GM18858 (cell line): ENCODE results near the gene SLMAP.
"Not testable (repeated sequence)": the region's sequence is repeated elsewhere in the genome, so short reads cannot be mapped to it uniquely, and the experiment has no call there.

ENCODE experiments used
- ATAC-seq: cut with Tn5 transposase; IDR thresholded peaks from one replicate; pipeline ENCODE4 v1.9.1; 2021; ENCODE audit not compliant: unreplicated experiment

Gene SLMAP

DNA sequence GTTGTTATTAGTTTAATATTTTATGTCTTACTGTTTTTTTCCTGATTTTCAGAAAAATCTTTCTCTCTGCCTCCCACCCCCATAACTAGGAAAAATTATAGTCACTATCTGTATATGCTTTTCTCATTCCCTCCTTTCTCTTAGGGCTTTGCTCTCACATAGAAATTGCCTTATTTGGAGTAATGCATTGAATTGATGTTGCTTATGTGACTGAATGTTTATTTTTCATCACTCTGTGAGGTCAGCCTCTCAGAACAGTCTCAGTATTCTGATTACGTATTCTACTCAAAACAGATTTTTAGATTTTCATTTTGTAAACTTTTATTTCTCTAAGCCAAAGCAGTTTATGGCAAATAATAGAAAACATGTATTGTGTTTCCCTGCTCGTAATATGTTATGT lies 121.0 kb downstream of the SLMAP start:
- ATAC-seq = no peak

DNA sequence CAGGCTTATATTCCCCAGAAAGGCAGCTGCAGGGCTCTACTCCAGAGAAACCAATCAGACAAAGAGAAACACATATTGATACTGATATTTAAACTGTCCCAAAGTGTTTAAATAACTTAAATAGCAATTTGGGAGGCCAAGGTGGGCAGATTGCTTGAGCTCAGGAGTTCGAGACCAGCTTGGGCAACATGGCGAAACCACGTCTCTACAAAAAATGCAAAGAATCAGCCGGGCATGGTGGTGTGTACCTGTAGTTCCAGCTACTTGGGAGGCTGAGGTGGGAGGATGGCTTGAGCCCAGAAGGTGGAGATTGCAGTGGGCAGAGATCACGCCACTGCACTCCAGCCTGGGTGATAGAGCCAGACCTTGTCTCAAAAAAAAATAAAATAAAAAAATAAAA lies 128.3 kb downstream of the SLMAP start:
- ATAC-seq = not testable (repeated sequence)

DNA sequence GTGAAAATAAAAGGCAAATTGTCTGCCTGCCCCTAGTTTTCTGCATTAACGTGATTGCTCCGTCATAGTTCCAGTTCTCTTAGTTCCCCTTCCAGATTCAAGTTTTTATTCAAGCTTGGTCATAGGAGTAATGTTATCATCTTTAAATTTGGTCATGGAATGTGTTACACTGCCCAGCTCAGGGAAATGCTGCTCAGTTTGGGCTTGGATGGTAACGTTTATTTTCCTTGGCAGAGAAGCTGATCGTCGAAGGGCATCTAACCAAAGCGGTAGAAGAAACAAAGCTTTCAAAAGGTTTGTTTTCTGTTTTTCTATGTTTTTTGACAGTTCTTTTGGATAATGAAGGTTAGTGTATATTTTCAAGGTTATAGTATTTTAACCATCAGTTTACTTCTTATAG lies 133.7 kb downstream of the SLMAP start:
- ATAC-seq = no peak

DNA sequence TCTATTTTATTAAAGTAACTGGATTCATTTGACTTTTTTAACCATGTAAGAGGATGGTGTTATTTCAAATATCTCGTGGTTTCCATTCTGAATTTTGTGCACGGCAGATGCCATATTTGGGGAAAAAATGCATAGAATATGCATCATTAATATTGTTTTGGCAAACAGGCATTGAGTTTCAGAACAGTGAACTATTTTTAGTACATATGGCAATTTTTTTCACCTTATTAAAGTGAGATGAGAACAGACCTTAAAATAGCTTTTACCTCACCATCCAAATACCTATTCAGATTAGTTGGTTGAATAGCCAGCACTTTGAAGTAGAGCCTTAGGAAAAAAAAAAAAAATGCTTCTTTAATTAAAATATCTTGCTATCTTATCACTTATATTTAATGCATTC lies 134.8 kb downstream of the SLMAP start:
- ATAC-seq = no peak

DNA sequence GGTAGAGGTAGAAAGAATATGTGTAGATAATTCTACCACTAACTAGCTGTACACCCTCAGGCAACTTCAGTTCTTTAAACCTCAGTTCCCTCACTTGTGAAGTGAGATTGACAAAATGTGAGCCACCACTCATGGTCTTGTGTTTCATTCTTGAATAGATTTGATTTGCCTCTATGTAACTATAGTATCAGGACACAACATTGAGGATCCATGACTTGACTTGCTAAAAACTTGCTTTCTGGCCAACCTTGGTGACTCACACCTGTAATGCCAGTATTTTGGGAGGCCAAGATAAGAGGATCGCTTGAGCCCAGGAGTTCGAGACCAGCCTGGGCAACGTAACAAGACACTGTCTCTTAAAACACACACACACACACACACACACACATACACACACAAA lies 136.3 kb downstream of the SLMAP start:
- no peak for ATAC-seq

DNA sequence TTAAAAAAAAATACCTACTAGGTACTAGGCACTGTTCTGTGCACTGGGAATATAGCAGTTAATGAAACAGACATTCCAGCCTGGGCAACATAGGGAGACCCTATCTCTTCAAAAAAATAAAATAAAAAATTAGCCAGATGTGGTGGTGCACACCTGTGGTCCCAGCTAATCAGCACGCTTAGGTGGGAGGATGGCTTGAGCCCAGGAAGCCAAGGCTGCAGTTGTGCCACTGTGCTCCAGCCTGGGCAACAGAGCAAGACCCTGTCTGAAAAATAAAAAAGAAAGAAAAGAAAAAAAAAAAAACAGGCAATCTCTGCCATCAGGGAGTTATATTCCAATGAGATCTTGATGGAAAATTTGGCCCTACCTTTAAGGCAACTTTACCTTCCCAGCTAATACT lies 137.0 kb downstream of the SLMAP start:
- ATAC-seq = no peak

DNA sequence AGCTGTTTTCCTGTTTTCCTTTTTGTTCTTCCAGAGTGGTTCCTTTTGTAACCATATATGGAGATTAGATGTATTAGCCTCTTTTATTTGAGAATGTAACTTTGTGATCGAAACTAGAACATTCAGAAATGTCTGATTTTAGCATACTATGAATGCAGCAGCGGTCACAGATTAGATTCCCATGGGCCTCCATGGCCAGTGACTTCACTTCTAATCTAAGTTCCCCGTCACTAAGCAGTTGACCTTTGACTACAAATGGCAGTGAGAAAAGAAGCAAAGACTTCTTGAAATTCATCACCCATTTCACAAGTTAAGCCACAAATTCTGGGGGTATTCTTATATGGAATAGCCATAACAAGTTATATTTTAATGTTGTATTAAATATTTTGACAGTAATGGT lies 137.6 kb downstream of the SLMAP start:
- no peak for ATAC-seq

DNA sequence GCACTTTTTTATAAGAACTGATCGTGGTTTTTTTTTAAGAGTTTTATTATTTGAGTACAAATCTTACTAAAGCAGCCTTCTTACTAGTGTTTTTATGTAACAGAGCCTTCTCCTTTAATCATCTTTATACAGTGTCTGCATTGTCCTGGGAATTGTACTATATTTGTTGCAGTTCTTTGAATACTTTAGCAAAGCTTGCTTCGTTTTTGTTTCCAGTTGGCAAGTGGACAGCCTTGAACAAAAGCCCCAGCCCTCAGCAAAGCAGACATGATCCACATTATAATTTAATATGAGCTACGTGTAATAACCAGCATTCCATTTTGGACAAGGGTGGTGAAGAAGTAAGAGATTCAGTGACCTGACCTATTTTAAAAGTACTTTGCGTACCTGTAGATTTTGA lies 139.9 kb downstream of the SLMAP start:
- ATAC-seq = no peak

DNA sequence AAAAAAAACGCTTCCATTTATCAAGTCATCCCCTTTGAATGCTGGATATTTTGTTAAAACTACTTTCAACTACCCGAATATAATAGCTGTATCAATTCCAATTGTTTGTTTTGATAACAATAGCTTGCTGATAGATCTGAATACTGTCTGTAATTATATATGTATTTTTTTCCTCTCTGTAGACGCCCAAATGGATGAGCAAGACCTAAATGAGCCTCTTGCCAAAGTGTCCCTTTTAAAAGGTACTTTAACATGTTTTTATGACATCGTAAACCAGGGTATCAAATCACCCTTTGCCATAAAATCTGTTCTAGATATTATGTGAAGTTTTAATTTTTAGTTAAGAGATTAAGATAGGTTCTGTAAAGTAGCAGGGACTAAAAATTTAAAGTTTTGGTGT lies 140.6 kb downstream of the SLMAP start:
- ATAC-seq = no peak

DNA sequence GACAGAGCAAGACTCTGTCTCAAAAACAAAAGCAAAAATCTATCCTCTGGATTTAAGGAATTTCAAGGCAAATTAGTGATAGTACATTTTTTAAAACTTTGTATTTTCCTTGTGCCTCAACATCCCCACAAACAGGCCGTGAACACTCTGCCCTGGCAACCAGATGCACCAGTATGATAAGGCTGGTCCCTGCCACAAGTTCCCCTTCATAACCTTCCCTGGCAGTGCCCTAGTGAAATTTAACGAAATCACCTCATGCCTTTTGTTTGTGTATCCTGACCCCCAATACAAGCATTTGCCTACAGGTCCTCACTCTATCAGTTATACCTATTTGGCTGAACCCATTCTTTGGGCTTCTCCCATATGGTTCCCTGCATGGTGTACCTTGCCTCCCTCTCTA lies 144.7 kb downstream of the SLMAP start:
- no peak for ATAC-seq

DNA sequence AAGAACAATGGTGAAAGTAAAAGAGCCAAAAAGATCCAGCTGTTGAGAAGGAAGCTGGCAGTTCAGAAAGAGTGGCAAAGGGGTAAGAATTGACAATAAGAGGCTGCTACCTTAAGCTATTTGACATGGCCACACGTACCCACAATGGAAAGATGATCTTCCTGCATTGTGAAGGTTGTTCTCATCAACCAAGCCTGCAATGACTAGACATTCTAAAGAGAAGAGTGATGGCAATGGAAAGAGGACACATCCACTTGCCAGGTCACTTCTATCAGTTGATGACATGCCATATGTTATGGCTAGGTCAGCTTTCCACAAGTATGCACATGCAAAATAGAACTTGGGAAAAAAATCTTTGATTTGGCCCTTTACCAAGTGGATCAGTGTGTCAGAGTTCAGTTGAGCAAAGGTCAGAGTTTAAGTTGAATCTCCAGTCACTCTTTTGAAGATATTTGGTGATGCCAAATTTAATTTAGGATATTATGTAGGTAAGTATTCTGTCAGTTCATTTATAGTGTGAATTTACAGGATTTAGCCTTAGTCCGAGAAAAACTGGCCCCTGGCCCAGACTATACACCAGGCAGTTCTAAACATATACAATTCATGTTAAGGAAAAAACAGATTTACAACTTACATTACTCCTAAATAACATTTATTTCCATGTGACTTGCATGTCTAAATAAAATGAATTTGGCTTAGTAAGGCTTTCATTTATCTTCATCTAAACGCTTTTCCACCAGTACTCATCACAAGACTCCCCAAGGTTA lies 147.2 kb downstream of the SLMAP start:
- ATAC-seq = no peak

DNA sequence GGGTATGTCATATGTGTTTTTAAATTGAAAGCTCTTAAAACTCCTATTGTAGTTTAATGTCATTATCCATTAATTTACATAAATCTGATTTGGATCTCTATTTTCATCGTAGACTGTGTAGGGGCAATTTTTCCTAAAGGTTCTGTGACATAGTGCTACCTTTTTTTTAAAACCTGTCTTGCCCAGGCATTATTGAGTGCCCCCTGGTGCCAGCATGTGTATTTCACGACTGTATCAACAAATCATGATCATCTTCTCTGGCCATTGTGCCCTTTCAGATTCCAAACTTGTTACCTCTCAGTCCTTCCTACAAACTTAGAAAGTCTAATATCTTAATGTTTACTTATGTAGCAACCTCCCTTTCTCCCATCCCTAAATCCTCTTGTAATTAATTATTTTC lies 154.9 kb downstream of the SLMAP start:
- no peak for ATAC-seq

DNA sequence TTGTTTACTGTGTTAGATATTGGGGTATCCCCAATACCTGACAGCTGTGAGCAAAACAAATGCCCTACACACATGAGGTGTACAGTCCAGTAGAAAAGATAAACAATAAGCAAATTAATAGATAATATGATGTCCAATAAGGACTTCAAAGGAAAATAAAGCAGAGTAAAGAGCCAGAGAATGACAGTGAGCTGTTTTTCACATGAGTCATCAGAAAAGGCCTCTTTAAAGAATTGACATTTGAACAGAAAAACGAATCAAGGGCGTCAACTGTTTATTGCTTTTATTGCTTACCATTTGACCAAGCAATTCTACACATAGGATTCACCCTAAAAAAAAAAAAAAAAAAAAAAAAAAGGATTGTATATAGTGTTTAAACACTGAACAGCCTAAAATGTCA lies 155.5 kb downstream of the SLMAP start:
- ATAC-seq = no peak

DNA sequence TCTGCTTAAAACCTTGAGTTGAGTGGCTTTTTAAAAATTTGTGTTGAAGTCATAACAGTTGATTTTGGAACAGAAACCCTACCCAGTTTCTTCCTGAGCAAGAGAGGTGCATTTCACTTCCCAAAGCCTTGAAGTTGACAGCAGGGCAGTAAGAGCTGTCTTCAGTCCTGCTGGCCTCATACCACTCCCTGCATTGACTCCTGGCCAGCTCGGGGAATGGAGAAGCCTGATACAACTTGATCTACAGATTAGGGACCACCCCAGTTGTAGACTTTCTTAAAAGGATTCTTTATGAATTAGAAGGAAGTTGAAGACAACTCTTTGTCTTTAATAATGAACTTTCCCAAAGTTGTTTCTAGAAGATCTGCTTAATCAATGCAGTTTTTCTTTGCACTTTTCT lies 161.5 kb downstream of the SLMAP start:
- no peak for ATAC-seq

DNA sequence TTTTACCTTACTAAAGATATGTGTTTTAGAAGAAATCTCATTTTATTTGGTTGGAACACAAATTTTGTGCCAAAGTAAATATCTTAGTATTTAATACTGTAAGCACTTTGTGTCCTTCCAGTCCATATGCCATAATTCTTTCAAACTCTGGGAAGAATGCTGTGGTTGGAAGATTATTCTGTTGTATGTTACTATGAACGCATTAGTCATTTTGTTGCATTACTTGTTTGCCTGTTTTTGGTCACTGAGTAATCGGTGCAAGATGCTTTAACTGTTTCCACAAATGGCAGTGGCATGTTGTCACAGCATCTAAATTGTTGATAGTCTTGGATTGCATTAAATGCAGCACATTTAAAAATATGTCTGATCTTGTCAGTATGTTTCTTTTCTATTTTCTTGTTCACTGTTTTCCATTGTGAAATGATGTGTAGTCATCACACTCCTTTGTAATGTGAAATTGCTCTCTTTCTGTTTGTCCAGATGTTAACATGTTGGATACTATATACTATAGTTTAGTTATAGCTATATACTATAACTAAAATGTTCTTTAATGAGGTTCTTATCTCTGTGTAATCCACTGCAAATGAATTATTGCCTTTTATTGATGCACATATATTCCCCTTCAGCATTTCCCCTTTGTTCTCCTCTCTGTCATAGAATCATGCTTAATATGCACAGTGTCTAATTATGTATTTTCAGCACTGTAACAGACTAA lies 162.2 kb downstream of the SLMAP start:
- no peak for ATAC-seq

DNA sequence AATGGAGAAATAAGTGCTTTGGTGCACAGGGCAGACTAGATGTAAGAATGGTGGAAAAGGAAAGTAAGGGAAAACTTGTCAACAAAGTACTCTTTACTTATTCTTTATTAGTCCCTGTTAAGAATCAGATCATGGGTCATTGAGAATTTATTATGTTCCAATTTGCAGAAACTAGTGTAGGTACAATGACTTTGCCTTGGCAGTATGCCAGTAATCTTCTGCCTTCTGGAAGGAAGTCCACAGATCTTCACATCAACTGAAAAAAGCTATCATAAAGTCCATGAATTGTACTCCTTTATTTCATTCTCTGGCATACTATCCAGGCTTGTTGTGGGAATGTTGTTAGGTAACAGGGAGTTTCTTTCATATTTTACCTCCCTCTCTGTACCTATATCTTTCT lies 163.9 kb downstream of the SLMAP start:
- ATAC-seq = no peak

DNA sequence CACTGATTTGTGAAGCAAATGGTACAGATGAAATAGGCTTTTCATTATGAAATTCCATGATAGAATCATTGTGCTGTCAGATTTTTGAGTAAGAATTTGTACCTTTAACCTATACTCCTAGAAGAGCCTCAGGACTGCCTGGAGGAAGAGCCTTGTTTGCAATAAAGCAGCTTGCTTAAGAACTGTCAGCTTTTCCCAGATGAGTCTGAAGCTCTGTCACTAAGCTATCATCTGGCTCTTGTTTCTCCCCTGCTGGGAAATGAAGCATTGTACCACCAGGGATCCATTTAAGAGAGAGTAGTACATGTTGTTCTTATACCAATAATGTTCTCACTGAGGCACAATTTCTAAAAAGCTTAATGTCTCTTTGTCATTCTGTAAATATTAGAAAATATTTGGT lies 167.0 kb downstream of the SLMAP start:
- ATAC-seq = no peak

DNA sequence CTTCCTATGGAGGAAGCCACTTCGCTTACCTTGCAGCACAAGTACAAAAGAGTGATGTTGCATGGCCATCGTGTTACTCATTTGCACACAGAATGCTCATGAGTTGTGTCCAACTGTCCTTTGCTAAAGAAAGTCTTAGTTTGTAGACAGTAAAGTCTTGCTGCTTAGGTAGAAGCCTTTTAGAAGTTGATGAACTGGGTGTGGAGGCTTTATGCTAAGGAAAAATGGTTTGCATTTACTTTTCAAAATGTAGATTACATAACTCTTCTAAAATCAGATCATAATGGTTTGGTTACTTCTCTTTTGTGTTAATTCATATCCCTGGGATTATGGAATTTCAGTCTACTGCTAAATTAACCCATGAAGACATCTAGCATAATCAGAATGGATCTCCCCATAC lies 167.6 kb downstream of the SLMAP start:
- no peak for ATAC-seq

DNA sequence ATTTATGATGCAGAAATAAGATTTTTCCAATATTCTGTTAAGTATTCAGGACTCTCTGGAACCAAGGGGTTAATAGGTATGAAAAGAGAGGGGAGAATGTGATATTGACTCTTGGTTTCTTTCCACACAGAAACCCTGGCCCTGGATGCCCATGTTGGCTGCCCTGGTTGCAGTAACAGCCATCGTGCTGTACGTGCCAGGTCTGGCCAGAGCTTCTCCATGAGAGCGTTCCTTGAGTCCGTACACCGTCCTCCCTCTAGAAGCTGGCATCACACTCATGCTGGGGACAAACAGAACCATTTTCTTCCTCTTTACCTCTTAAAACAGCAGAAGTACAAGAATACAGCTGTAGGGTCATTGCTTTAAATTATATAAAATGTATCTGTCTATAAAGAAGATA lies 171.1 kb downstream of the SLMAP start:
- no peak for ATAC-seq

DNA sequence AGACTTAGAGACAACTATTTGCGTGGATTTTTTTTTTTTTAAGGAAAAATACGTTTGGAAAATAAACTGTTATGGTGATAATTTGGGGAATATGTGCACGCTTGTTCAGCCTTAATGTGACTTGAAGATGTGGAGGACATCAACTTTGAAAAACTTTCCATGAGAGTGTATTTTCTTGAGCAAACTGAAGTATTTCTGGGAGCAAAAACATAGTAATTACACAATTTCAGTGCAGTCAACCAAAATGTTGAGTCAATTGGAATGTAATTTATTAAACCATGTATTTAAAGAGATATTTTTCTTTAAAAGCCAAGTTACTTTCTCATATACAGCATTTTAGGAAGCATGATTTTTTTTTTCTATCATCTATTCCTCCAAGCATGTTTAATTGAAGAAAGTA lies 171.8 kb downstream of the SLMAP start:
- no peak for ATAC-seq

DNA sequence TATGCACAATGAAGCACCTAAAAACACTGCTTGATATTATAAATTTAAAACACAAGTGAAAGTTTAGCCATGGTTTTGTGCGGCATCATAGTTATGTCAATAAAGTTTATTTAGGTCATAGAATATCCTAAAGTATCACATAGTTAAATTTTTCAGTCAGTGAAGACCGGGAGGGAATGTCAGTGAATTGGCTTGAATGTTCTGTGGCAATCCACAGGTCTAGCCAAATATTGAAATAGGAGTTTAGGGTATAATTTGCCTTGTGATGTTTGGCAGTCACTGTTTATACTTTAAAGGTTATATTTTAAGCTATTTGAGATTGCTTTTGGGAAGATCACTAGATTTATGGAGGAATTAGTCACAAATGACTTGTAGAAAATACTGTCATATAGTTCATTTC lies 172.4 kb downstream of the SLMAP start:
- no peak for ATAC-seq

DNA sequence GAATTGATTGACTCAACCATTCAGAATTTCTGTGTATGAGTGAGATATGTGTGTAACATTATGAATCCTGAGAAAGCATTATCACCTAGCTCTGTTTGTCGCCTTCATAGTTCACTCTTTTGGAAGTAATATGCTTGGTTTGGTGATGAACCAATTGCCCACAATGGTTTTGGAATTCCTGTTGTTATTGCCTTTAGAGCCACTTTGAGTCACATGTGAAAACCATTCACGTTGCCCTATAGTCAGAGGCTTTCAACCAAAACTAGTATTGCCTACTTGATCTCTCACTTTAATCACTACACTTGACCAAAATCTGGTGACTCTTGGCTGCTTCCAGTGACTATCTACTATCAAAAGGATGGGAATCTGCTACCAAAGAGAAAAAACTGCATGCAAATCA lies 173.9 kb downstream of the SLMAP start:
- ATAC-seq = no peak

DNA sequence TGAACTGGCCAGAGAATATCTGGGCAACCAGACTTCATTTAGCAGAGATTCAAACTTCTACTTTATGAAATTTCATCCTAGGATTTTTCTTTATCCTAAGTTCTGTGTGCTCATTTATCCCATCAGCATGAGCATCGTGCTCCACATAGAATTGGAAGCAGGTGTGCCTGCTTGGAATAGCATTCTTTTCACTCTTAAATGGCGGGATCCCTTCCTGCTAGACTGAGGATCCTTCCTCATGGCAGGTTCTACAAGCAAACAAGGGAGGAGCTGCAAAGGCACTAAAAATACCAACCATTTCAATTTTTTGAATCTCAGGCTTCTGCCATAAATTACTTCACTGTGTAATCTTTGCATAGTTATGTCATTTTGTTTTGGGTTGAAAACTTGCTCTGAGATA lies 177.5 kb downstream of the SLMAP start:
- no peak for ATAC-seq
